D721Med (cell line): ENCODE data around the gene OLR1.

Source experiments
- DNase-seq: peaks from one replicate; pipeline ENCODE4 v3.0.0; 2011; ENCODE audit warnings: low spot score; ENCODE audit not compliant: insufficient read length
- FAIRE-seq: peaks from 2 replicates; lab custom pipeline; 2011; peaks lifted over from hg19 to GRCh38; lab: Jason Lieb, UNC
- TF ChIP-seq, protein P1 (sequence below): IDR thresholded peaks from 2 replicates; pipeline ENCODE4 v1.5.1; 2012; ENCODE audit warnings: mild to moderate bottlenecking, control low read depth; ENCODE audit not compliant: insufficient read depth; ENCODE audit errors: missing control alignments

The OLR1 gene

DNA sequence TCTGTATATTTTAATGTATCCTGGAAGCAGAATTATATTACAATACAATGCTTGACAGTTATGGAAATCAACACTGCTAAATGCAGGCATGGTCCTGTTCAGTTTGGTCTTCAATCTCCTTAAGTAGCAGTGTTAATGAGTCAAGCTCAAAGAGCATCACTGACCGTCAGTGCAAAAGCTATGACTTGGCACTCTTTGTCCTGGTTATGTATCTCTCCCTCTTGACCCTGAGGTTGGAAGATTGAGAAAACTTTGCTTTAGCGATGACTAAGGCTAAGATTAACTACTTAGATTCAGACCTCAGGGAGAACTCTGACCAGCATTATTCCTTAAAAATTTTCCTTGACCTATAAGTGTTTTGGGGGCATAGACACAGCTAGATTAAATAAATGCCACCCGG is 52.9 kb downstream of the OLR1 start:
- DNase-seq (no peak), FAIRE-seq (no peak)
- TF ChIP-seq, protein P1, sequence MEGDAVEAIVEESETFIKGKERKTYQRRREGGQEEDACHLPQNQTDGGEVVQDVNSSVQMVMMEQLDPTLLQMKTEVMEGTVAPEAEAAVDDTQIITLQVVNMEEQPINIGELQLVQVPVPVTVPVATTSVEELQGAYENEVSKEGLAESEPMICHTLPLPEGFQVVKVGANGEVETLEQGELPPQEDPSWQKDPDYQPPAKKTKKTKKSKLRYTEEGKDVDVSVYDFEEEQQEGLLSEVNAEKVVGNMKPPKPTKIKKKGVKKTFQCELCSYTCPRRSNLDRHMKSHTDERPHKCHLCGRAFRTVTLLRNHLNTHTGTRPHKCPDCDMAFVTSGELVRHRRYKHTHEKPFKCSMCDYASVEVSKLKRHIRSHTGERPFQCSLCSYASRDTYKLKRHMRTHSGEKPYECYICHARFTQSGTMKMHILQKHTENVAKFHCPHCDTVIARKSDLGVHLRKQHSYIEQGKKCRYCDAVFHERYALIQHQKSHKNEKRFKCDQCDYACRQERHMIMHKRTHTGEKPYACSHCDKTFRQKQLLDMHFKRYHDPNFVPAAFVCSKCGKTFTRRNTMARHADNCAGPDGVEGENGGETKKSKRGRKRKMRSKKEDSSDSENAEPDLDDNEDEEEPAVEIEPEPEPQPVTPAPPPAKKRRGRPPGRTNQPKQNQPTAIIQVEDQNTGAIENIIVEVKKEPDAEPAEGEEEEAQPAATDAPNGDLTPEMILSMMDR = no peak

DNA sequence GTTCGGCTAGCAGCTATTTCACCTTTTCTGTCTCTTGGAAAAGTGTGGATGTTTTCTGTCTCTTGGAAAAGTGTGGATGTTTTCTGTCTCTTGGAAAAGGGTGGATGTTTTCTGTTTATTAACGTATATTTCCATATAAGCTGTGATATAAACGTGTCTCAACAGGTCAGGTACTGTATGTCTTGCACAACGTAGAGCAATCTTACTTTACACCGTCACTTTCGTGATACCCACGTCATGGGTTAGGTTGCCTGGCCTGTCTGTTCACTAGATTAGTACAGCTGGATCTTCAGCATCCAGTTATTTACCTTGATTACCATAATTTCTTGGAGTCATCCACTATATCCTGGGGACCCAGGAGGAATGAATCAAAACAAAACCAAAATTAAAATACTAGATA is 56.0 kb downstream of the OLR1 start:
- TF ChIP-seq, protein P1 = no peak
- DNase-seq (no peak), FAIRE-seq (no peak)

DNA sequence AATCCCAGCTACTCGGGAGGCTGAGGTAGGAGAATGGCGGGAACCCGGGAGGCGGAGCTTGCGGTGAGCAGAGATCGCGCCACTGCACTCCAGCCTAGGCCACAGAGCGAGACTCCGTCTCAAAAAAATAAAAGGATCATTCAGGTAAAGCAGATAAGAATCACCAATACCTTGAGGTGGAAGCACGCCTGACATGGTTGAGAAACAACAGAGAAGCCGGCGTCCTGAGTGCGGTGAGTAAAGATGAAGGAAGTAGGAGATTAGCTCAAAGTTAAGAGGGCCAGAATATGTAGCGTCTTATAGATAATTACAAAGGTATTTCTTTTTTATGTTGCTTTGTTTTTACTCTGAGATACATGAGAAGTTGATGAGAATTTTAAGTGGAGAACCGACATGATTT is 56.6 kb downstream of the OLR1 start:
- TF ChIP-seq, protein P1 = no peak
- FAIRE-seq = no peak
- no peak for DNase-seq

DNA sequence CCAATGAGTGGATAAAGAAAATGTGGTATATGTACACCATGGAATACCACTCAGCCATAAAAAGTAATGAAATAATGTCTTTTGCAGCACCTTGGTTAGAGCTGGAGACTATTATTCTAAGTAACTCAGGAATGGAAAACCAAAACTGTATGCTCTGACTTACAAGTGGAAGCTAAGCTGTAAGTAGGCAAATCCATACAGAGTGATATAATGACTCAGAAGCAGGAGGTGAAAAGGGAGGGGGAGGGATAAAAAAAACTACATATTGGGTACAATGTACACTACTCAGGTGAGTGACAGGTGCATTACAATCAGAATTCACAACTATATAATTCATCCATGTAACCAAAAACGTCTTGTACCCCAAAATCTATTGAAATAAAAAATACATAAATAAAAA is 58.0 kb downstream of the OLR1 start:
- TF ChIP-seq, protein P1 = no peak
- FAIRE-seq (no peak), DNase-seq (no peak)

DNA sequence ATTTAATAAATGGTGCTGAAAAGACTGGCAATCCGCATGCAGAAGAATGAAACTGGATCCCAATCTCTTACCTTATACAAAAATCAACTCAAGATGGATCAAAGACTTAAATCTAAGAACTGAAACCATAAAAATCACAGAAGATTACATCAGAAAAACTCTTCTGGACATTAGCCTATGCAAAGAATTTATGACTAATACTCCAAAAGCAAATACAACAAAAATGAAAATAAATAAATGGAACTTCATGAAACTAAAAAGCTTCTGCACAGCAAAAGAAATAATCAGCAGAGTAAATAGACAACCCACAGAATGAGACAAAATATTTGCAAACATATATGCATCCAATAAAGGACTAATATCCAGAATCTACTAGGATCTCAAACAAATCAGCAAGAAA is 58.9 kb downstream of the OLR1 start:
- DNase-seq = no peak
- TF ChIP-seq, protein P1 = no peak
- no peak for FAIRE-seq

DNA sequence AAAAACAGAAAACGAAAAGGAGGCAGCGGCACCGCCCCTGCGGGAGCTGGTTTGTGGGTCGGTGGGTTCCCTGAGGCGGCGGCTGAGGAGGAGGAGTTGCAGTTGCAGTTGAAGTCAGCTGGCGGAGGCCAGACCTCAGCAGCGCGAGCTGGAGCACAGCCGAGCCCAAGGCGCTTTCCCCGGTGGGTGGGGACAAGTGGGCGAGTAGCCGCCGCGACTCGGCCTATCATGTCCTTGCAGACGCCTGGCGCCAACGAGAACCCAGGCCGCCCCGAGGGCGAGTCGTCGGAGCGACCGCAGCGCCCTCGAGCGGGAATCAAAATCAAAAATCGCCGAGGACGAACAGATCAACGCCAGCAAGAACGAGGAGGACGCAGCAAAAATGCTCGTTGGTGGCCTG is 60.5 kb downstream of the OLR1 start:
- DNase-seq = no peak
- TF ChIP-seq, protein P1 = no peak
- no peak for FAIRE-seq

DNA sequence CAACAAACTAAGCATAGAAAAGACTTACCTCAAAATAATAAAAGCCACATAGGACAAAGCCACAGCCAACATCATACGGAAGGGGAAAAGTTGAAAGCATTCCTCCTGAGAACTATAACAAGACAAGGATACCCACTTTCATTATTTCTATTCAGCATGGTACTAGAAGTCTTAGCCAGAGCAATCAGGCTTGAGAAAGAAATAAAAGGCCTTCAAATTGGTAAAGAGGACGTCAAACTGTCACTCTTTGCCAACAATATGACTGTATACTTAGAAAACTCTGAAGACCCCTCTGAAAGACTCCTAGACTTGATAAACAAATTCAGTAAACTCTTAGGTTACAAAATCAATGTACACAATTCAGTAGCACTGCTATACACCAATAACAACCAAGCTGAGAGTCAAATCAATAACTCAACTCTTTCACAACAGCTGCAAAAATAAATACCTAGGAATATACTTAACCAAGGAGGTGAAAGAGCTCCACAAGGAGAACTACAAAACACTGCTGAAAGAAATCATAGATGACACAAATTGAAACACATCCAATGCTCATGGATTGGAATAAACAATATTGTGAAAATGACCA is 61.6 kb downstream of the OLR1 start:
- DNase-seq = no peak
- FAIRE-seq = no peak
- TF ChIP-seq, protein P1 = no peak
